Glutamatergic neuron (in vitro differentiated cells): ENCODE results near the gene KIRREL3. TPM values are rescaled to one million over a fixed set of nuclear protein-coding genes. Genes with fewer than 3 reads are reported as not detected.

Source experiments
- DNase-seq: peaks from one replicate; pipeline ENCODE4 v3.0.0; 2022
- H3K27ac Mint-ChIP-seq: one replicate; pipeline ENCODE4 v1.8.0; 2020; ENCODE audit warnings: mild to moderate bottlenecking, mixed read lengths, inconsistent platforms; ENCODE audit not compliant: unreplicated experiment
- H3K27me3 Mint-ChIP-seq: one replicate; pipeline ENCODE4 v1.8.0; 2020; ENCODE audit warnings: mild to moderate bottlenecking, moderate library complexity, mixed read lengths, inconsistent platforms; ENCODE audit not compliant: unreplicated experiment
- H3K36me3 Mint-ChIP-seq: one replicate; pipeline ENCODE4 v1.8.0; 2020; ENCODE audit warnings: mild to moderate bottlenecking, mixed read lengths, inconsistent platforms; ENCODE audit not compliant: unreplicated experiment
- H3K4me1 Mint-ChIP-seq: one replicate; pipeline ENCODE4 v1.8.0; 2020; ENCODE audit warnings: mild to moderate bottlenecking, low read depth, mixed read lengths, inconsistent platforms; ENCODE audit not compliant: unreplicated experiment
- H3K4me3 Mint-ChIP-seq: one replicate; pipeline ENCODE4 v1.8.0; 2020; ENCODE audit warnings: mild to moderate bottlenecking, mixed read lengths, inconsistent platforms; ENCODE audit not compliant: unreplicated experiment
- H3K9me3 Mint-ChIP-seq: one replicate; pipeline ENCODE4 v1.8.0; 2020; ENCODE audit warnings: mild to moderate bottlenecking, moderate library complexity, mixed read lengths, inconsistent platforms; ENCODE audit not compliant: unreplicated experiment
- CTCF ChIP-seq: fragments of 200-600 bp; sonication (generic); IDR thresholded peaks from one replicate; pipeline ENCODE4 v1.5.0; 2021; ENCODE audit not compliant: partially characterized antibody, unreplicated experiment
- total RNA-seq: library from RNA; stranded (reverse); fragmentation: NEBNext Ultra II Directional; extraction: Animal tissue kit (Norgen Biotek cat#: 25700); gene quantifications from one replicate; pipeline ENCODE4 v1.2.1, GENCODE V29; 2021; ENCODE audit not compliant: unreplicated experiment

KIRREL3 gene
- total RNA-seq, 1 donor from 2014 or later, result 25.3 TPM

GRCh38 chr11:126929179-126930061 is 71.2 kb downstream of the KIRREL3 start:
- H3K27ac Mint-ChIP-seq, result peak overlapping the region; percentile 46
- H3K4me1 Mint-ChIP-seq, result peaks cover 17% of the 10 kb centered on the region
- DNase-seq, result no peak
- TF ChIP-seq CTCF, result no peak
- H3K4me3 Mint-ChIP-seq, result no peak overlapping the region
- H3K27me3 Mint-ChIP-seq, result no peaks in the 10 kb centered on the region
- H3K36me3 Mint-ChIP-seq, result peaks cover 5% of the 10 kb centered on the region
- peaks cover 4% of the 10 kb centered on the region for H3K9me3 Mint-ChIP-seq

- Mint-ChIP-seq H3K27me3 (no peaks in the 10 kb centered on the region), H3K4me1 (peaks cover 17% of the 10 kb centered on the region), H3K9me3 (peaks cover 2% of the 10 kb centered on the region), H3K27ac (no peak overlapping the region), H3K36me3 (no peaks in the 10 kb centered on the region), H3K4me3 (no peak overlapping the region)
- no peak for DNase-seq
- TF ChIP-seq CTCF, result no peak
Measured at GRCh38 chr11:126927623-126928022, 72.9 kb downstream of the KIRREL3 start.

- peaks cover 2% of the 10 kb centered on the region for H3K9me3 Mint-ChIP-seq
Measured at GRCh38 chr11:126926376-126926791, 74.2 kb downstream of the KIRREL3 start.

GRCh38 chr11:126925321-126926093 is 75.1 kb downstream of the KIRREL3 start:
- TF ChIP-seq CTCF, result no peak
- Mint-ChIP-seq H3K4me1 (peaks cover 17% of the 10 kb centered on the region), H3K9me3 (peaks cover 2% of the 10 kb centered on the region), H3K27me3 (no peaks in the 10 kb centered on the region), H3K36me3 (no peaks in the 10 kb centered on the region), H3K27ac (no peak overlapping the region), H3K4me3 (no peak overlapping the region)
- DNase-seq, result no peak

More at GRCh38 chr11:126926376-126926791, 74.2 kb downstream of the KIRREL3 start:
- Mint-ChIP-seq H3K27ac (no peak overlapping the region), H3K4me1 (peaks cover 17% of the 10 kb centered on the region), H3K27me3 (no peaks in the 10 kb centered on the region), H3K36me3 (no peaks in the 10 kb centered on the region), H3K4me3 (no peak overlapping the region)
- TF ChIP-seq CTCF, result no peak
- DNase-seq, result no peak
